CD8-positive, alpha-beta memory T cell (primary cell): ENCODE results near the gene BRD8. TPM values are rescaled to one million over a fixed set of nuclear protein-coding genes. Genes with fewer than 3 reads are reported as not detected.
A peak's percentile ranks its signal among the peaks of the same experiment; 100 is the strongest.
"Not testable (repeated sequence)": the region's sequence is repeated elsewhere in the genome, so short reads cannot be mapped to it uniquely, and the experiment has no call there.

Experiments used
- CTCF ChIA-PET: fragments of 350-600 bp; sonication (Branson Sonifier 250); formaldehyde crosslinking; loops from one replicate; lab custom pipeline; 2021; ENCODE audit warnings: antibody characterized with exemption; lab: Charles Lee
- POLR2A ChIA-PET: fragments of 350-600 bp; sonication (Branson Sonifier 250); formaldehyde crosslinking; loops from one replicate; lab custom pipeline; 2021; ENCODE audit warnings: antibody characterized with exemption; lab: Charles Lee
- DNase-seq, 5 donors: peaks; one replicate each; pipeline versions ENCODE4 v3.0.0 to v3.0.0-alpha.2; 2020 to 2022; ENCODE audit warnings: mixed read lengths in 1 of 5
- H3K27ac ChIP-seq: one replicate; pipeline ENCODE4 v1.7.0; 2013; ENCODE audit warnings: low read depth, mild to moderate bottlenecking, low read length, moderate library complexity
- H3K27me3 ChIP-seq: 2 replicates; pipeline ENCODE4 v1.7.0; 2013; ENCODE audit warnings: low read length, mild to moderate bottlenecking; ENCODE audit not compliant: insufficient read depth, poor library complexity, severe bottlenecking
- H3K36me3 ChIP-seq: 2 replicates; pipeline ENCODE4 v1.7.0; 2013; ENCODE audit warnings: mild to moderate bottlenecking, low read length, moderate library complexity; ENCODE audit not compliant: insufficient read depth
- H3K4me1 ChIP-seq: 2 replicates; pipeline ENCODE4 v1.7.0; 2013; ENCODE audit warnings: mild to moderate bottlenecking, low read length, moderate library complexity; ENCODE audit not compliant: insufficient read depth
- H3K4me3 ChIP-seq: 2 replicates; pipeline ENCODE4 v1.7.0; 2013; ENCODE audit warnings: mild to moderate bottlenecking, low read length
- H3K9me3 ChIP-seq: 2 replicates; pipeline ENCODE4 v1.7.0; 2013; ENCODE audit warnings: mild to moderate bottlenecking, low read length
- H3K27ac Mint-ChIP-seq, 8 donors: one replicate each; pipeline ENCODE4 v1.8.0; 2020 to 2021; ENCODE audit warnings: mixed read lengths in 8 of 8, mild to moderate bottlenecking in 6 of 8, inconsistent platforms in 3 of 8, moderate library complexity in 3 of 8
- H3K27me3 Mint-ChIP-seq, 2 donors: one replicate each; pipeline ENCODE4 v1.8.0; 2020 to 2021; ENCODE audit warnings: mixed read lengths in 2 of 2, mild to moderate bottlenecking in 1 of 2, moderate library complexity in 1 of 2
- H3K36me3 Mint-ChIP-seq, 3 donors: one replicate each; pipeline ENCODE4 v1.8.0; 2020 to 2021; ENCODE audit warnings: mixed read lengths in 3 of 3, inconsistent platforms in 1 of 3, mild to moderate bottlenecking in 1 of 3
- H3K4me1 Mint-ChIP-seq, 3 donors: one replicate each; pipeline ENCODE4 v1.8.0; 2020 to 2021; ENCODE audit warnings: mixed read lengths in 3 of 3, inconsistent platforms in 1 of 3, mild to moderate bottlenecking in 1 of 3
- H3K4me3 Mint-ChIP-seq, 7 donors: one replicate each; pipeline ENCODE4 v1.8.0; 2020 to 2021; ENCODE audit warnings: mixed read lengths in 7 of 7, mild to moderate bottlenecking in 6 of 7, moderate library complexity in 4 of 7, inconsistent platforms in 2 of 7
- H3K9me3 Mint-ChIP-seq, 5 donors: one replicate each; pipeline ENCODE4 v1.8.0; 2020 to 2022; ENCODE audit warnings: mixed read lengths in 5 of 5, mild to moderate bottlenecking in 3 of 5, moderate library complexity in 2 of 5, inconsistent platforms in 1 of 5
- polyA plus RNA-seq: library from polyadenylated mRNA; unstranded; fragments of 300-500 nt; fragmentation: Illumina TruSeq; gene quantifications from one replicate; pipeline ENCODE4 v1.2.3, GENCODE V29; 2021
- total RNA-seq, 2 experiments: library from RNA; stranded (reverse); gene quantifications; one replicate each; pipeline ENCODE4 v1.2.3, GENCODE V29; 2021

BRD8 gene
- total and polyA plus RNA-seq, 3 experiments from 2014 or later: 23.2 to 64.8 (median 62.6) TPM

DNA sequence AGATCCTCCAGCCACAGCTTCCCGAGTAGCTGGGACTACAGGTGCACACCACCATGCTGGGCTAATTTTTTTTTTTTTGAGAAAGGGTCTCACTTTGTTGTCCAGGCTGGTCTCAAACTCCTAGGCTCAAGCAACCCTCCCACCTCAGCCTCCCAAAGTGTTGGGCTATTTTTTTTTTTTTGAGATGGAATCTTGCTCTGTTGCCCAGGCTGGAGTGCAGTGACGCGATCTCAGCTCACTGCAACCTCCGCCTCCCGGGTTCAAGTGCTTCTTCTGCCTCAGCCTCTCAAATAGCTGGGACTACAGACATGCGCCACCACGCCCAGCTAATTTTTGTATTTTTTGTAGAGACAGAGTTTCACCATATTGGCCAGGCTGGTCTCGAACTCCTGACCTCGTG, 22.5 kb downstream of the BRD8 start:
- H3K9me3 ChIP-seq, H3K4me3 Mint-ChIP-seq, H3K27me3 ChIP-seq, H3K27ac Mint-ChIP-seq, H3K4me3 ChIP-seq, H3K27me3 Mint-ChIP-seq, CTCF ChIA-PET, POLR2A ChIA-PET, DNase-seq, H3K4me1 ChIP-seq, H3K27ac ChIP-seq, H3K9me3 Mint-ChIP-seq, H3K4me1 Mint-ChIP-seq: not testable (repeated sequence)
- H3K36me3 Mint-ChIP-seq: peaks cover 28 to 47% (median 31%) of the 10 kb centered on the region in 3 donors
- H3K36me3 ChIP-seq: peaks cover 29% of the 10 kb centered on the region

DNA sequence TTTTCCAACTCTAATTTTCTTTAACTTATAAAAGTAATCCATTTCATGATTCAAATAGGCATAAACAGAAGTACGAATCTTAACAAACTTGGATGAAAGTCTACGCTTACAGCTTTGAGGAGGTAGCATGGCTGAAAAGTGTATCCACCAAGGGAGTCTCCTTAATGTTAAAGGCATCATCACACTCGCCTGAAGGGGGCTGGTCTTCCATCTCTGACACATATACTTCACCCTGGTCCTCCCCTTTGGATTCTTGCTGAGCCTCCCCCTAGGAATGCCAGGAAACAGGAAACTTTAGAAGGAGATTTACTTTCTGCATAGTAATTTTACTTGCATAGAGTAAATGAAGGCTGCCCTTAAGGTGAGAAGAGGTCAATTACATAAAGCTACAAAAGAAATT, 28.9 kb downstream of the BRD8 start:
- no peak for DNase-seq
- ChIA-PET CTCF (no interaction called here), POLR2A (no interaction called here)
- Histone ChIP-seq H3K27ac (no peak overlapping the region), H3K4me3 (no peak overlapping the region), H3K27me3 (no peaks in the 10 kb centered on the region), H3K4me1 (no peaks in the 10 kb centered on the region), H3K9me3 (no peaks in the 10 kb centered on the region), H3K36me3 (no peaks in the 10 kb centered on the region)
- no peak overlapping the region for H3K27ac Mint-ChIP-seq
- no peaks in the 10 kb centered on the region for H3K9me3 Mint-ChIP-seq
- H3K36me3 Mint-ChIP-seq: no peaks in the 10 kb centered on the region
- H3K27me3 Mint-ChIP-seq: peaks cover 0 to 1% of the 10 kb centered on the region in 2 donors
- H3K4me3 Mint-ChIP-seq: no peak overlapping the region
- no peaks in the 10 kb centered on the region for H3K4me1 Mint-ChIP-seq

DNA sequence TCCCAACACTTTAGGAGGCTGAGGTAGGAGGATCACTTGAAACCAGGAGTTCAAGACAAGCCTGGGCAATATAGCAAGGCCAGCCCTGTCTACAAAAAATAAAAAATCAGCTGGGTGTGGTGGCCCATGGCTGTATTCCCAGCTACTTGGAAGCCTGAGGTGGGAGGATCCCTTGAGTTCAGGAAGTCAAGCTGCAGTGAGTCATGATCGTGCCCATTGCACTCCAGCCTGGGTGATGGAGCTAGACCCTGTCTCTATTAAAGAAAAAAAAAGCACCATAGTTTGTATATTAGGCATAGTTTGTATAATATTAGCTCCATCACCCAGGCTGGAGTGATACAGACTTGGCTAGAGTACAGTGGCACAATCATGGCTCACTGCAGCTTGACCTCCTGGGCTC, 29.6 kb downstream of the BRD8 start:
- no peaks in the 10 kb centered on the region for H3K4me1 ChIP-seq
- POLR2A ChIA-PET: no interaction called here
- H3K9me3 Mint-ChIP-seq: no peaks in the 10 kb centered on the region
- H3K4me3 ChIP-seq: no peak overlapping the region
- peak overlapping the region in 1 of 8 donors; percentile 47 for H3K27ac Mint-ChIP-seq
- H3K9me3 ChIP-seq: no peaks in the 10 kb centered on the region
- no peak overlapping the region for H3K27ac ChIP-seq
- CTCF ChIA-PET: interaction anchor here (0.9 kb wide), 1 partner anchor 39 kb away, joined by 4 read pairs; no protein-coding TSS in a partner anchor
- H3K27me3 Mint-ChIP-seq: peaks cover 0 to 1% of the 10 kb centered on the region in 2 donors
- H3K4me3 Mint-ChIP-seq: no peak overlapping the region
- no peak for DNase-seq
- H3K36me3 Mint-ChIP-seq: no peaks in the 10 kb centered on the region
- H3K27me3 ChIP-seq: no peaks in the 10 kb centered on the region
- H3K4me1 Mint-ChIP-seq: no peaks in the 10 kb centered on the region
- no peaks in the 10 kb centered on the region for H3K36me3 ChIP-seq

DNA sequence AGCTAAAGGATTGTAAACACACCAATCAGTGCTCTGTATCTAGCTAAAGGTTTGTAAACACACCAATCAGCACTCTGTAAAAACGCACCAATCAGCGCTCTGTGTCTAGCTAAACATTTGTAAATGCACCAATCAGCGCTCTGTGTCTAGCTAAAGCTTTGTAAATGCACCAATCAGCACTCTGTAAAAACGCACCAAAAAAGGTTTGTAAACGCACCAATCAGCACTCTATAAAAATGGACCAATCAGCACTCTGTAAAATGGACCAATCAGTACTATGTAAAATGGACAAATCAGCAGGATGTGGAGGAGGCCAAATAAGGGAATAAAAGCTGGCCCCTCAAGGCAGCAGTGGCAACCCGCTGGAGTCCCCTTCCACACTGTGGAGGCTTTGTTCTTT, 34.9 kb downstream of the BRD8 start:
- DNase-seq, H3K4me3 Mint-ChIP-seq, H3K36me3 Mint-ChIP-seq, CTCF ChIA-PET, H3K27ac Mint-ChIP-seq, H3K4me1 ChIP-seq, H3K27me3 ChIP-seq, POLR2A ChIA-PET, H3K4me1 Mint-ChIP-seq, H3K9me3 Mint-ChIP-seq, H3K27ac ChIP-seq, H3K36me3 ChIP-seq, H3K9me3 ChIP-seq, H3K4me3 ChIP-seq: not testable (repeated sequence)
- peaks cover 9 to 10% of the 10 kb centered on the region in 2 donors for H3K27me3 Mint-ChIP-seq

DNA sequence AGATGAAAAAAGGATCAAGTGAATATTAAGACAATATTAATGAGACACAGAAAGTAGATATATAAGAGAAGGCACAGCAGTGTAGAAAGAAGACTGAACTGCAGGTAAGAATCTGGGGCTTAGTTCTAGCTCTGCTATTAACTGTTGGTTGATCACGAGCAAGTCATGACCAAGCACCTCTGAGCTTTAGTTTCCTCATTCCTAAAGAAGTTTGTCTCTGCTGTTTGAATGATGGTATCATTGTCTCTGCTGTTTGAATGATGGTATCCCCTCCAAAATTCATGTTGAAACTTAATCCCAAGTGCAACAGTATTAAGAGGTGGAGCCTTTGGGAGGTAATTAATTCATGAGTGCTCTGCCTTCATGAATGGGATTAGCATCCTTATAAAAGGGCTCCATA, 36.7 kb downstream of the BRD8 start:
- no peak overlapping the region for H3K4me3 Mint-ChIP-seq
- no peaks in the 10 kb centered on the region for H3K4me1 Mint-ChIP-seq
- peaks cover 19% of the 10 kb centered on the region in 2 donors for H3K27me3 Mint-ChIP-seq
- Histone ChIP-seq H3K4me1 (no peaks in the 10 kb centered on the region), H3K4me3 (no peak overlapping the region), H3K27ac (no peak overlapping the region), H3K27me3 (no peaks in the 10 kb centered on the region), H3K9me3 (no peaks in the 10 kb centered on the region), H3K36me3 (no peaks in the 10 kb centered on the region)
- DNase-seq: no peak
- H3K9me3 Mint-ChIP-seq: no peaks in the 10 kb centered on the region
- H3K27ac Mint-ChIP-seq: no peak overlapping the region
- ChIA-PET CTCF (no interaction called here), POLR2A (no interaction called here)
- H3K36me3 Mint-ChIP-seq: peaks cover 0 to 3% (median 0%) of the 10 kb centered on the region in 3 donors

DNA sequence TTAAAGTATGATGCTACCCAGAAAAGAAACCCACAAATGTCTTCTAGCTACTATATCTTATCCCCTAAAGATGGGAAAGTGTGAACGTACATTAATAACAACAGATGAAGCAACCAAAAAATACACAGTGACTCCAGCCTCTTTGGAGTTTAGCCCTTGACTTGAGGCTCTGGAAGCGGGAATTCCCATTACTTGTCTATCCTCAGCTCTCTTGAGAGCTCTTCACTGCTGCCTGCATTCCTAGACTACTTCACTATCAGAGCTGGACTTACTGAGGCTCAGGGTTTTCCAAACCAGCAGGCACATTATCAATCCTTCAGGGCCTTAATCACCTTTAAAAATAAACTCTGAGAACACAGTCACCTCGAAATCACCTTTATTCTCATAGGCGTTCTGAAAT, 38.2 kb downstream of the BRD8 start:
- Histone ChIP-seq H3K4me1 (no peaks in the 10 kb centered on the region), H3K9me3 (no peaks in the 10 kb centered on the region), H3K27ac (no peak overlapping the region), H3K4me3 (no peak overlapping the region), H3K36me3 (no peaks in the 10 kb centered on the region), H3K27me3 (no peaks in the 10 kb centered on the region)
- H3K4me3 Mint-ChIP-seq: no peak overlapping the region
- H3K27ac Mint-ChIP-seq: no peak overlapping the region
- H3K9me3 Mint-ChIP-seq: no peaks in the 10 kb centered on the region
- POLR2A ChIA-PET: no interaction called here
- no peaks in the 10 kb centered on the region for H3K4me1 Mint-ChIP-seq
- CTCF ChIA-PET: no interaction called here
- peaks cover 20 to 28% of the 10 kb centered on the region in 2 donors for H3K27me3 Mint-ChIP-seq
- H3K36me3 Mint-ChIP-seq: peaks cover 0 to 3% (median 0%) of the 10 kb centered on the region in 3 donors
- no peak for DNase-seq

DNA sequence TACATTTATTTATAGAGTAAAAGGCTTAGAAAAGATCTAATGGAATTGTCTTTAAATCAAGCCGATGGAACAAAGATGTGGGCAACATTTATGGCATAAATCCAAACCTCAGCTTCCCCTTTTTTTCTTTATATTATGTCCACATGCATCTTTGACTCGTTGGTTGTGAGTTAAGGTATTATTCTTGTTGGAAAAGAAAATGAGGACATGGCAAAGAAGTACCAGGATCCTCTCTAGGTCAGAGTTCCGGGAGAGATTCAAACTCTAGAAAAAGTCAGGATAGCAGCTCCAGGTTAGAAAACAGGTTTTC, 38.7 kb downstream of the BRD8 start:
- H3K4me3 Mint-ChIP-seq: no peak overlapping the region
- ChIA-PET CTCF (interaction anchor here (0.7 kb wide), 1 partner anchor 104 kb away, joined by 4 read pairs; no protein-coding TSS in a partner anchor), POLR2A (interaction anchor here (0.6 kb wide), 1 partner anchor 17 kb away, joined by 4 read pairs; no protein-coding TSS in a partner anchor)
- H3K9me3 Mint-ChIP-seq: no peaks in the 10 kb centered on the region
- Histone ChIP-seq H3K27me3 (no peaks in the 10 kb centered on the region), H3K4me1 (no peaks in the 10 kb centered on the region), H3K27ac (no peak overlapping the region), H3K36me3 (no peaks in the 10 kb centered on the region), H3K9me3 (no peaks in the 10 kb centered on the region), H3K4me3 (no peak overlapping the region)
- no peak for DNase-seq
- peaks cover 20 to 28% of the 10 kb centered on the region in 2 donors for H3K27me3 Mint-ChIP-seq
- no peak overlapping the region for H3K27ac Mint-ChIP-seq
- H3K4me1 Mint-ChIP-seq: no peaks in the 10 kb centered on the region
- peaks cover 0 to 3% (median 0%) of the 10 kb centered on the region in 3 donors for H3K36me3 Mint-ChIP-seq

DNA sequence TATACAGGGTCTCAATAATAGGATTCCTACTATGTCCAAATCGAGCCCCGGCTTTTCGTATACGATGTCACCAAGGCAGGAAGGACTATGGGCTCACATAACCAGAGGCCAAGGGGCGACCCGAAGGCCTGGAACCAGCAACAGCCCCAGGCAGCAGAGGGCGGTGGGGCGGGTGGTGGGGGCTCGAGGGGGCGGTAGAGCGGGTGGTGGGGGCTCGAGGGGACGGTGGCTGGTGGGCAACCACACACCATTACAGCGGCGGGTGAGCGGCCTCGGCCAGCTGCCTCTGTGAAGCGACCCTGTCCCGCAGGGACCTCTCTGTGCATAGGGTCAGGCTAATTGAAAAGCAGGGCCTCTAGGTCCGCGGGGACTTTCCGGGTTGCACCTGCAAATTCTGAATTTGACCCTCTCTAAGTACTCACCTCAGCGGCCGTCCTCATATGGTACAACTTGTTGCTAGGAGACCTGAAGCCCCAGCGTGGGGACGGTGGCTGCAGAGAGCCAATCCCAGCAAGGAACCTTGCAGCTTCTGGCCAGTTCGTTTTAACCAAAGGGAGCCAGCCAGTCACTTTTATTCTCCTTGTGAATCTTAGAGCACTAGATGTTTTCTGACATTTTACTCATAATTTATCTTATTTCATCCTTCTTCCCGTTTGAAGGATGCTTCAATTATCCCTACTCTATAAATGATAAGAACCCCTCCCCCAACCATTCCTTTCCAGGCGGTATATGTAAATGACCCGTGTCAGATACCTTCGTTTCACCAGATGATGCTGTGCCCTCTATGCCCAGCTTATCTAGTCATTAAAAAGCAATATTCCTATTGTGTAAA, 39.3 kb downstream of the BRD8 start, which contains the start of gene NME5:
Gene NME5 (minus strand): TSS at position 480 of the 832 bp plus-strand sequence. CDS start 648 bp downstream, outside the sequence.
- Histone ChIP-seq H3K27me3 (no peaks in the 10 kb centered on the region), H3K9me3 (no peaks in the 10 kb centered on the region), H3K27ac (no peak within 1 kb of the TSS), H3K4me3 (no peak within 1 kb of the TSS), H3K4me1 (no peaks in the 10 kb centered on the region), H3K36me3 (no peaks in the 10 kb centered on the region)
- DNase-seq: no peak
- ChIA-PET CTCF (interaction anchor here (0.7 kb wide), 1 partner anchor 104 kb away, joined by 4 read pairs; no protein-coding TSS in a partner anchor), POLR2A (interaction anchor here (0.6 kb wide), 1 partner anchor 17 kb away, joined by 4 read pairs; no protein-coding TSS in a partner anchor)
- Mint-ChIP-seq H3K4me3 (no peak within 1 kb of the TSS), H3K4me1 (no peaks in the 10 kb centered on the region), H3K27ac (no peak within 1 kb of the TSS), H3K27me3 (peaks cover 20 to 28% of the 10 kb centered on the region in 2 donors), H3K36me3 (peaks cover 0 to 3% (median 0%) of the 10 kb centered on the region in 3 donors), H3K9me3 (no peaks in the 10 kb centered on the region)
